GM10266 (cell line): ENCODE measurements around the gene CDCA3.
A peak's percentile ranks its signal among the peaks of the same experiment; 100 is the strongest.
"Not testable (repeated sequence)": the region's sequence is repeated elsewhere in the genome, so short reads cannot be mapped to it uniquely, and the experiment has no call there.

Experiments used
- DNase-seq: peaks from one replicate; pipeline ENCODE4 v3.0.0; 2012; ENCODE audit errors: extremely low spot score
- CTCF ChIP-seq: IDR thresholded peaks from 2 replicates; pipeline ENCODE4 v1.5.1; 2012; ENCODE audit warnings: mild to moderate bottlenecking, low read depth; ENCODE audit not compliant: control insufficient read depth, insufficient read depth; ENCODE audit errors: missing control alignments

The CDCA3 gene

GRCh38 chr12:6869049-6870021 lies 18.2 kb upstream of the CDCA3 start:
- peak; percentile 84 for TF ChIP-seq CTCF
- DNase-seq = peak; percentile 85

GRCh38 chr12:6868211-6869048 lies 17.3 kb upstream of the CDCA3 start:
- peak; percentile 27 for TF ChIP-seq CTCF
- no peak for DNase-seq

GRCh38 chr12:6867413-6868210 lies 16.5 kb upstream of the CDCA3 start, which contains the start of gene TPI1:
TPI1 (plus strand) TSS chr12:6867531; CDS start chr12:6867567, 36 bp downstream.
- TF ChIP-seq CTCF = no peak
- peak; percentile 96 for DNase-seq

- no peak for DNase-seq
- no peak for TF ChIP-seq CTCF
These were observed 15.9 kb upstream of the CDCA3 start for GRCh38 chr12:6866920-6867412.

GRCh38 chr12:6866163-6866919 lies 15.3 kb upstream of the CDCA3 start:
- no peak for DNase-seq
- no peak for TF ChIP-seq CTCF

GRCh38 chr12:6865307-6865706 lies 14.2 kb upstream of the CDCA3 start:
- DNase-seq = not testable (repeated sequence)
